Heart left ventricle (tissue), 16 donors: ENCODE results near the gene SLC9A9. TPM values are rescaled to one million over a fixed set of nuclear protein-coding genes. Genes with fewer than 3 reads are reported as not detected.
A peak's percentile ranks its signal among the peaks of the same experiment; 100 is the strongest.

Experiments used
- ATAC-seq, 4 donors: fragments of 200-7000 bp; cut with Tn5 transposase; one replicate each; pipeline ENCODE4 v1.9.1; 2020 to 2022; ENCODE audit warnings: moderate library complexity in 4 of 4, mild to moderate bottlenecking in 3 of 4, moderate number of reproducible peaks in 1 of 4
- DNase-seq, 5 donors: peaks; one replicate each; pipeline ENCODE4 v3.0.0-alpha.2; 2020
- H3K27ac ChIP-seq, 12 donors: fragments of 200-600 bp; sonication (generic) in 4 of 12; one replicate each; pipeline versions ENCODE4 v1.5.0 to v1.8.0; 2016 to 2022; ENCODE audit warnings: mild to moderate bottlenecking in 2 of 12
- H3K27me3 ChIP-seq, 9 donors: fragments of 200-600 bp; sonication (generic) in 2 of 9; one replicate each; pipeline versions ENCODE4 v1.5.1 to v1.8.0; 2016 to 2022; ENCODE audit warnings: mild to moderate bottlenecking in 3 of 9
- H3K36me3 ChIP-seq, 9 donors: fragments of 200-600 bp; sonication (generic) in 2 of 9; one replicate each; pipeline versions ENCODE4 v1.5.0 to v1.8.0; 2018 to 2022; ENCODE audit warnings: mild to moderate bottlenecking in 2 of 9
- H3K4me1 ChIP-seq, 12 donors: fragments of 200-600 bp; sonication (generic) in 4 of 12; one replicate each; pipeline versions ENCODE4 v1.5.0 to v1.8.0; 2016 to 2022; ENCODE audit warnings: mild to moderate bottlenecking in 3 of 12
- H3K4me3 ChIP-seq, 12 donors: fragments of 200-600 bp; sonication (generic) in 4 of 12; one replicate each; pipeline versions ENCODE4 v1.5.0 to v1.8.0; 2017 to 2022; ENCODE audit warnings: mild to moderate bottlenecking in 9 of 12, moderate library complexity in 4 of 12
- H3K9me3 ChIP-seq, 12 donors: fragments of 200-600 bp; sonication (generic) in 4 of 12; one replicate each; pipeline versions ENCODE4 v1.5.0 to v1.8.0; 2016 to 2022; ENCODE audit warnings: mild to moderate bottlenecking in 1 of 12
- POLR2A ChIP-seq, 2 donors: fragments of 450-650 bp; IDR thresholded peaks; one replicate each; pipeline ENCODE4 v1.6.1; 2017; ENCODE audit warnings: antibody characterized with exemption in 2 of 2, mild to moderate bottlenecking in 2 of 2, moderate library complexity in 2 of 2
- WGBS, 4 donors: extraction: QIAGEN DNeasy Blood & Tissue Kit in 2 of 4; methylation state at CpG; one replicate each; pipeline versions ENCODE4 v1.1.5 to v1.1.7; 2013 to 2018; 5-methylcytosine and 5-hydroxymethylcytosine counted together
- intact Hi-C, 10 donors: fragments of 100-400 bp; cut with DNase I; formaldehyde crosslinking; loops; one replicate each; pipeline versions ENCODE4 v1.11.1 to v1.14.2; 2022
- polyA plus RNA-seq, 2 donors: library from polyadenylated mRNA; stranded (reverse); fragments of 200-250 nt; gene quantifications; one replicate each; pipeline ENCODE4 v1.2.3, GENCODE V29; 2013
- total RNA-seq, 9 donors: library from RNA; depleted of rRNA in 2 of 9; stranded (reverse); fragments of >200 nt in 2 of 9; fragmentation: NEBNext Ultra II Directional in 3 of 9; extraction: Animal tissue kit (Norgen Biotek cat#: 25700) in 3 of 9; gene quantifications; one replicate each; pipeline versions ENCODE4 v1.1.0 to v1.2.4, GENCODE V29; 2016 to 2023
- TF ChIP-seq, protein P1 (sequence below), 12 donors: fragments of 200-600 bp; sonication (generic) in 4 of 12; IDR thresholded peaks; one replicate each; pipeline versions ENCODE4 v1.5.0 to v1.8.0; 2018 to 2022; ENCODE audit warnings: antibody characterized with exemption in 12 of 12, mild to moderate bottlenecking in 5 of 12
- donor health status: ischemic (EF 13 %, LVEDD 7.1; RV severe dilation, severe dysfunction).
- donor health status: healthy with polysubstance abuse.
- donor health status: DM: no; HTN: yes; CAD: no.
- donor health status: DM: no; HTN: no; CAD: no.
- donor health status: ischemic (EF 25% LVEDD 6.9; RV normal size, moderate dysfunction).
- donor health status: ischemic (EF 25% LVEDD 5.7; RV mildly dilated, moderate dysfunction).
- donor health status: healthy.
- donor health status: DM: yes; HTN: yes; CAD: no.
- donor health status: ischemic (EF 35%, LVEDD 5.7; RV mildly dilated, moderate dysfunction).
- donor health status: nonischemic (EF 11% LVEDD 7.7; RV severe dilation, severe dysfunction).
- donor health status: DM: yes; HTN: yes; CAD: no.
- donor health status: PGD.
- donor health status: ischemic (EF 29% LVEDD 5.4; RV normal size, mild dysfunction).
- donor health status: nonischemic (EF 23%, LVEDD 6.1; RV moderate dilation, normal function).

SLC9A9 gene
- total and polyA plus RNA-seq, 11 donors: 0.76 to 17.5 (median 3.3) TPM

DNA sequence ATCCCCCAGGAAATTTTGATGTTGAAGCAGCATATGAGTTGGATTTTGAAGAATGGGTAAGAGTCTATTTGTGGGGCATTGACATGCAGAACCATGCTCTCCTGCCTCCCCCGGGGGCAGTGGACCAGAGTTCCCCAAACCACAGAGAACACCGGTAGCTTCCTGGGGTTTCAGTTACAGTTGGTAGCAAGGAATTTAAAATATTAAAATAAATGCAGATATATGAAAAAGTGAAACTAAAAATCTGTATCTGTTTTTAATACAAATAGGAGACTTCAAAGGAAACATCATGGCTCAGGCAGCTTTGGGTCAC lies 37.4 kb downstream of the SLC9A9 start:
- Histone ChIP-seq H3K4me1 (peaks cover 0 to 88% (median 6%) of the 10 kb centered on the region in 12 donors), H3K9me3 (no peaks in the 10 kb centered on the region), H3K27ac (peak overlapping the region in 2 of 12 donors; percentile 16 to 45), H3K4me3 (no peak overlapping the region), H3K36me3 (no peaks in the 10 kb centered on the region), H3K27me3 (no peaks in the 10 kb centered on the region)
- WGBS, 4 donors: 80 to 90% (median 86%) methylated on average over 2 of the region's 2 CpGs
- no peak for TF ChIP-seq POLR2A (IDR thresholded peaks at IDR 0.05)
- TF ChIP-seq, protein P1, sequence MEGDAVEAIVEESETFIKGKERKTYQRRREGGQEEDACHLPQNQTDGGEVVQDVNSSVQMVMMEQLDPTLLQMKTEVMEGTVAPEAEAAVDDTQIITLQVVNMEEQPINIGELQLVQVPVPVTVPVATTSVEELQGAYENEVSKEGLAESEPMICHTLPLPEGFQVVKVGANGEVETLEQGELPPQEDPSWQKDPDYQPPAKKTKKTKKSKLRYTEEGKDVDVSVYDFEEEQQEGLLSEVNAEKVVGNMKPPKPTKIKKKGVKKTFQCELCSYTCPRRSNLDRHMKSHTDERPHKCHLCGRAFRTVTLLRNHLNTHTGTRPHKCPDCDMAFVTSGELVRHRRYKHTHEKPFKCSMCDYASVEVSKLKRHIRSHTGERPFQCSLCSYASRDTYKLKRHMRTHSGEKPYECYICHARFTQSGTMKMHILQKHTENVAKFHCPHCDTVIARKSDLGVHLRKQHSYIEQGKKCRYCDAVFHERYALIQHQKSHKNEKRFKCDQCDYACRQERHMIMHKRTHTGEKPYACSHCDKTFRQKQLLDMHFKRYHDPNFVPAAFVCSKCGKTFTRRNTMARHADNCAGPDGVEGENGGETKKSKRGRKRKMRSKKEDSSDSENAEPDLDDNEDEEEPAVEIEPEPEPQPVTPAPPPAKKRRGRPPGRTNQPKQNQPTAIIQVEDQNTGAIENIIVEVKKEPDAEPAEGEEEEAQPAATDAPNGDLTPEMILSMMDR (IDR thresholded peaks at IDR 0.05): no peak
- DNase-seq (no peak), ATAC-seq (no peak)
- intact Hi-C loops: no loop called here

DNA sequence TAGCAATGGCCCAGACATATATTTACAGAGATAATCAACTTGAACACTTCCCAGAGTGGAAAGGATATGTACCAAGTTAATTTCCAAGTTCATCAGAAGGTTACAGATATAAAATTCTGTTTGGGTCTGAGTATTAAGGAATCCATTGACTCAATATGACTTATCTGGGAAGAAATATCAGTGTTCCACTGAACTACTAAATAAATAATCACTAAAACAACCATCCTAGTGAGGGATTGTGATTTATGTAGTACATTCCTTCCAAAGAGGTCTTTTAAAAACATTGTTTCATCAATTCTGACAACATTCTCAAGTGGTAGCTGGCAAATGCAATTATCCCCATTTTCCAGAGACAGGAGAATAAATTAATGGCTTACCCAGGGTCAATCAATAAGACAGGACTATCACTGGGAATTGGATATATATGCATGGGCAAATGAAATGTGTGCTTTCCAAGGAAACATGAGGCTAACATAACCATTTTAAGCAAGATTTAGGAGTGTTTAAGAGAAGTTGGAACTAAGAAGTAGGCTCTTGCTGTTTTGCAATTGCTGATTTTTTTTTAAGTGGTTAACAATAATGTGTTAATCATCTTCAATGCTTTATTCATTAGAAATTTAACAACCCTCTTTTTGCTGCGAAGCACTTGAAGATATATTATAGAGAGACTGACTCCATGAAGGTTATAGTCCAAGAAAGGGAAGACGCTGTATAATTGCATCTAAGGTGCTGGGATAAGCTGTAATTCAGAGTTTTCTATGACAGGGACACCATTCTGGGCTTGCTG lies 37.9 kb downstream of the SLC9A9 start:
- Histone ChIP-seq H3K4me1 (peaks cover 0 to 90% (median 6%) of the 10 kb centered on the region in 12 donors), H3K36me3 (no peaks in the 10 kb centered on the region), H3K27me3 (no peaks in the 10 kb centered on the region), H3K27ac (peak overlapping the region in 8 of 12 donors; percentile 16 to 69 (median 47)), H3K4me3 (no peak overlapping the region), H3K9me3 (no peaks in the 10 kb centered on the region)
- ATAC-seq (no peak), DNase-seq (no peak)
- TF ChIP-seq, protein P1 (IDR thresholded peaks at IDR 0.05): no peak
- TF ChIP-seq POLR2A (IDR thresholded peaks at IDR 0.05): no peak
- 92 to 96% (median 94%) methylated on average over 2 of the region's 2 CpGs for WGBS, 4 donors
- intact Hi-C loops: no loop called here

DNA sequence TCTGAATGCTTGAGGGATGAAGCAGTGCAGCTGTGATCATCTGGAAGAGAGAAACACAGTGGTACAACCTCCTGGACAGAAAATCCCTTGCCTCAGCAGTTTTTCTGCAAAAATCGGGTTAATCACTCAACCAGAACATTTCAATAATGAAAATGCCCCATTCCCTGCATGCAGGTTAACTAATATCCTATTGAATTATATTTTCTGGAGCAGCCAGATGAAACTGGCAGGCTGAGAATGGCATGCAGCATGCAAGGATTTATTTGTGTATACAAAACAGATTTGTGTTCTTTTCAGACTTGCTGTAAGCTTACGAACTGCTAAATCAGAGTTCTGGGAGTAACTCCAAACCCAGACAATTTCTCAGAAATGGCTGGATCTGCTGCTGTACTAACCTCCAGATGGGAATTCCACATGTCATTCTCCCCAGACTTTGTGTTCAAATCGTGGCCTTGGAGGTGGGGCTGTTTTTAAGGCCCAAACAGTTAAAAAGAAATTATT lies 39.1 kb downstream of the SLC9A9 start:
- no peaks in the 10 kb centered on the region for H3K36me3 ChIP-seq
- ATAC-seq (peak; percentile 46 to 78 (median 64)), DNase-seq (no peak)
- TF ChIP-seq, protein P1 (IDR thresholded peaks at IDR 0.05): no peak
- no peak for TF ChIP-seq POLR2A (IDR thresholded peaks at IDR 0.05)
- H3K4me1 ChIP-seq: peaks cover 0 to 78% (median 6%) of the 10 kb centered on the region in 12 donors
- H3K27me3 ChIP-seq: no peaks in the 10 kb centered on the region
- 50 to 69% (median 56%) methylated on average over 3 of the region's 3 CpGs for WGBS, 4 donors
- H3K27ac ChIP-seq: peak overlapping the region in 7 of 12 donors; percentile 16 to 69 (median 45)
- H3K4me3 ChIP-seq: peak overlapping the region in 2 of 12 donors; percentile 37 to 39
- H3K9me3 ChIP-seq: no peaks in the 10 kb centered on the region
- intact Hi-C loops: no loop called here

DNA sequence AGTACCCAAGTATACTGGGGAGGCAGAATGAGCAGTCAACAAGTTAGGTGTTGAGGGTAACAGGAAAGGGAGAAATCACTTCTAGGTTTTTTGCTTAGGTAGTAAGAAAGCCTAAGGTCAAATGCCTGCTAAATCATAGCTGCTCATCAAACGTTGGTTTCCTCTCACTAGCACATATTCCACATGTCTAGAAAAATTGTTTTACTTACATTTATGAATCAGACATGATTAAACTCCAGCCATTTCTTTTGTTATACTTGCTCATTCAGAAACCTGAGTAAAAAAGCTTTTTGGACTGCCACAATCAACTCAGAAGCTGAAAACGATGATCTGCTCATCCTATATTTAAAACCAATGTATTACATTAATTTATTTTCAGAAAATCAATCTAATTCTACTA lies 40.2 kb downstream of the SLC9A9 start:
- Histone ChIP-seq H3K27me3 (no peaks in the 10 kb centered on the region), H3K9me3 (no peaks in the 10 kb centered on the region), H3K27ac (peak overlapping the region in 1 of 12 donors; percentile 57), H3K4me1 (peaks cover 0 to 70% (median 6%) of the 10 kb centered on the region in 12 donors), H3K4me3 (no peak overlapping the region), H3K36me3 (no peaks in the 10 kb centered on the region)
- ATAC-seq (no peak), DNase-seq (no peak)
- TF ChIP-seq POLR2A (IDR thresholded peaks at IDR 0.05): no peak
- TF ChIP-seq, protein P1 (IDR thresholded peaks at IDR 0.05): no peak
- intact Hi-C loops: no loop called here
- 68 to 80% (median 73%) methylated on average over 2 of the region's 2 CpGs for WGBS, 4 donors
